ENCODE data around the gene SPP1. TPM values are rescaled to one million over a fixed set of nuclear protein-coding genes. Genes with fewer than 3 reads are reported as not detected.
"Not testable (repeated sequence)": the region's sequence is repeated elsewhere in the genome, so short reads cannot be mapped to it uniquely, and the experiment has no call there.

Gene SPP1
- total RNA-seq, 1 donor from 2014 or later: not detected

DNA sequence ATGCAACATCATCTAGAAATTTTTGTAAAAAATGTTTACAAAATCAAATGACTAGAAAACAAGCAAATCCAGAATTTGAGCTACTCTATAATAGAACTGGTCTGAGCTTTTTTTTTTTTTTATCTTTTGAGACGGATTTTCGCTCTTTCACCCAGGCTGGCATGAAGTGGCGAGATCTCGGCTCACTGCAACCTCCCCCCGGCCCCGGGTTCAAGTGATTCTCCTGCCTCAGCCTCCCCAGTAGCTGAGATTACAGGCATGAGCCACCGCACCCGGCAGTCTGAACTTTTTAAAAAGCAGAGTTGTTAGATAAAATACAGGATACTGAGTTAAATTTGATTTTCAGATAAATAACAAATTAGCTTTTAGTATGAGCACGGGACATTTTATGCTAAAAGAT is 11.0 kb downstream of the SPP1 start:
- no peak for DNase-seq (ENCODE audit: low read depth in 2 of 2)

- no peak for DNase-seq (ENCODE audit: low read depth in 2 of 2)
Measured at GRCh38 chr4:87989765-87990164, 14.3 kb downstream of the SPP1 start.

- DNase-seq (ENCODE audit: low read depth in 2 of 2): no peak
Measured at GRCh38 chr4:87995435-87995834, 19.9 kb downstream of the SPP1 start.

DNA sequence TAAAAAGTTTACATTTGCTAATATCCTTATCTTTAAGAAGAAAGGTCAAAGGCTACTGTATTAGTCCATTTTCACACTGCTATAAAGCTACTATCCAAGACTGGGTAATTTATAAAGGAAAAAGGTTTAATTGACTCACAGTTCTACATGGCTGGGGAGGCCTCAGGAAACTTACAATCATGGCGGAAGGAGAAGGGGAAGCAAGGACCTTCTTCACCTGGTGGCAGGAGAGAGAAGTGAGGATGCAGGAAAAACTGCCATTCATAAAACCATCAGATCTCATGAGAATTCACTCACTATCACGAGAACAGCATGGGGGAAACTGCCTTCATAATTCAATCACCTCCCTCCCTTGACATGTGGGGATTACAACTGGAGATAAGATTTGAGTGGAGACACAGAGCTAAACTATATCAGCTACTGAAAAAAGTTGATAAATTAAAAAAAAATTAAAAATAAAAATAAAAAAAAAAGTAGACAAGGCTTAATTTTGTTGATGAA is 23.7 kb downstream of the SPP1 start:
- DNase-seq (ENCODE audit: low read depth in 2 of 2): not testable (repeated sequence)

DNA sequence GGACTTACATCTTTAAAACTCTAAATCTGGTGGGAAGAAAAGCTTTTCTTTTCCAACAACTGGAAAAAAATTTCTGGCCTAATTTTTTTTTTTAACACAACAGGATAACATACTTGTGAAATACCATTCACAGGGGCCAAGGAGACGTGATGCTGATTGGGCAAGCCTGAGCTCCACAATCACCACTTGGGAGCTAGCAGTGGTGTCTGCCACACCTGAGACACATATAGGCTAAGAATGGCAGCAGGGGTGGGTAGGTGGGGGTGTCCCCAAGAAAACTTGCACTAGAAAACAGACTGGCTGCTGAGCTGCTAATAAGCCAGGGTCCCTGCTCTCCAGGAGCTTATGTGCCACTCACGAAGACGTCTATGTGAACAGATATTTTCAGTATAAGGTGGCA is 26.4 kb downstream of the SPP1 start:
- DNase-seq (ENCODE audit: low read depth in 2 of 2): no peak

- no peak for DNase-seq (ENCODE audit: low read depth in 2 of 2)
Measured at GRCh38 chr4:88002786-88003185, 27.3 kb downstream of the SPP1 start.

DNA sequence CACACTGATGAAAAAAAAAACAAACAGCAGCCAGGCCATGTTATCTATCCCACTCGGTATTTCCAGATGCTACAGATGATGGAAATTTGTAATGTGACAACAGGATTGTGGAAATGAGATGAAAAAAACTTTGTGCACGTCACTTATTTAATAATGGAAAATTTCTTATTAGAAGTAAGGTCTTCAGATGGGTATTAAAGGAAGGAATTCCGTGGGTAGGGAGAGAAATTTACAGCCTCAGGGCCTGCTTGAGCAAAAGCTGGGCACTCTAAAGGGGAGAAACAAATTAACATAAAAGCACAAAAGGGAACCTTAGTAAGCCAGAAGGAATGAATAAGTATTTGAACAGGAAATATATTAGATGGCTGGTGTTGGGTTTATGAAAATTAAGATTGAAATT is 27.7 kb downstream of the SPP1 start:
- DNase-seq (ENCODE audit: low read depth in 2 of 2): no peak

DNA sequence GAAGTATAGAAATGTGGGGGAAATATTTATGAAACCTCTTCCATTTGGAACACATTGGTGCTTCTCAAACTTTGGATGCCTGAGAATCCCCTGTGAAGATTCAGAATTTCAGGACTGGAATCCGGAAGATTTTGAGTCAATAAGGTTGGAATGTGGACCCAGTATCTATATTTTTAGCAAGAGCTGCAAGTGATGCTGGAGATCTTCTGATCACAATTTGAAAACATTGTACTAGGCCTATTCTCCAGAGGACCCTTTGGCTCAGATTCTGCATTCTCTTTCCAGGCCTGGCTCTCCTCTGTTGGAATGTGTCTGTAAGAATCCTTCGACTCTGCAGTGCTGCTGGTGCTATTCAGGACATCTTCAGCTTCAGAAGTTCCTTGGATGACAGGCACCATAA is 29.6 kb downstream of the SPP1 start:
- no peak for DNase-seq (ENCODE audit: low read depth in 2 of 2)

DNA sequence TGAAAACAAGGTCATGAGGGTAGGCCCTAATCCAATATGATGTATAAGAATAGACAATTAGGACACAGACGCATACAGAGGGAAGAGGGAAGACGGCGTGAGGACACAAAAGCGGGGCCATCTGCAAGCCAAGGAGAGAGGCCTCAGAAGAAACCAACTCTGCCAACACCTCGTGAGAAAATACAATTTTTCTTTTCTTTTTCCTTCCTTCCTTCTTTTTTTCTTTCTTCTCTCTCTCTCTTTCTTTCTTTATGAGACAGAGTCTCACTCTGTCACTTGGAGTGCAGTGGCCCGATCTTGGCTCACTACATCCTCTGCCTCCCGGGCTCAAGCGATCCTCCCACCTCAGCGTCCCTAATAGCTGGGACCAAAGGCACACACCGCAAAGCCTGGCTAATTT is 30.4 kb downstream of the SPP1 start:
- no peak for DNase-seq (ENCODE audit: low read depth in 2 of 2)

GRCh38 chr4:88006956-88007303 is 31.4 kb downstream of the SPP1 start:
- no peak for DNase-seq (ENCODE audit: low read depth in 2 of 2)

GRCh38 chr4:88007304-88008121 is 32.0 kb downstream of the SPP1 start, which contains the start of gene PKD2:
Gene PKD2 (plus strand): TSS chr4:88007635. CDS start chr4:88007734, 99 bp downstream.
- DNase-seq (ENCODE audit: low read depth in 2 of 2): peak in 1 of 2 donors; percentile 78

DNA sequence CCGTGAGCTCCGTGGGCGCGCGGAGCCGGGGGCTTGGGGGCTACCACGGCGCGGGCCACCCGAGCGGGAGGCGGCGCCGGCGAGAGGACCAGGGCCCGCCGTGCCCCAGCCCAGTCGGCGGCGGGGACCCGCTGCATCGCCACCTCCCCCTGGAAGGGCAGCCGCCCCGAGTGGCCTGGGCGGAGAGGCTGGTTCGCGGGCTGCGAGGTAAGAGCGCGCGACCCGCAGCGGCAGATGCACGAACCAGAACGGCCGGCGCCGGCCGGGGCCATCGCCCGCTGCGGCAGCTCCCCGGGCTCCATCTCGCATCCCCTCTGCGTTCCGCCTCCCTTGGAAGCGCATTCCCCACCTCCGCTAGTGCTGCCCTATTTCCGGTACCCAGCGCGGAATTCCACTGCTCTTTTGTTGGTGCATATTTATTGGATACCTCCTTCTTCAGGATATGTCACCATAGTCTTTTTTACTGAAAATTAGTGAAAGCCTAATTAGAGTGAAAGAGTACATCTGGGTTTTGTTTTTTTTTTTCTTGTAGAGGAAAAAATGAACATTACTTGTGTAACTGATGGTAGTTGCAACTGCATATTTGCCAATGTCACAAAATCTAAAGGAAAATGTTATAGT is 32.7 kb downstream of the SPP1 start:
- DNase-seq (ENCODE audit: low read depth in 2 of 2): peak; percentile 5 to 58

GRCh38 chr4:88008743-88009171 is 33.2 kb downstream of the SPP1 start:
- DNase-seq (ENCODE audit: low read depth in 2 of 2): peak; percentile 3 to 83

- no peak for DNase-seq (ENCODE audit: low read depth in 2 of 2)
Measured at GRCh38 chr4:88009871-88010270, 34.4 kb downstream of the SPP1 start.

- DNase-seq (ENCODE audit: low read depth in 2 of 2): no peak
Measured at GRCh38 chr4:88010966-88011365, 35.5 kb downstream of the SPP1 start.

- peak in 1 of 2 donors; percentile 17 for DNase-seq (ENCODE audit: low read depth in 2 of 2)
Measured at GRCh38 chr4:88012647-88013046, 37.1 kb downstream of the SPP1 start.

- DNase-seq (ENCODE audit: low read depth in 2 of 2): no peak
Measured at GRCh38 chr4:88014386-88014905, 38.9 kb downstream of the SPP1 start.

DNA sequence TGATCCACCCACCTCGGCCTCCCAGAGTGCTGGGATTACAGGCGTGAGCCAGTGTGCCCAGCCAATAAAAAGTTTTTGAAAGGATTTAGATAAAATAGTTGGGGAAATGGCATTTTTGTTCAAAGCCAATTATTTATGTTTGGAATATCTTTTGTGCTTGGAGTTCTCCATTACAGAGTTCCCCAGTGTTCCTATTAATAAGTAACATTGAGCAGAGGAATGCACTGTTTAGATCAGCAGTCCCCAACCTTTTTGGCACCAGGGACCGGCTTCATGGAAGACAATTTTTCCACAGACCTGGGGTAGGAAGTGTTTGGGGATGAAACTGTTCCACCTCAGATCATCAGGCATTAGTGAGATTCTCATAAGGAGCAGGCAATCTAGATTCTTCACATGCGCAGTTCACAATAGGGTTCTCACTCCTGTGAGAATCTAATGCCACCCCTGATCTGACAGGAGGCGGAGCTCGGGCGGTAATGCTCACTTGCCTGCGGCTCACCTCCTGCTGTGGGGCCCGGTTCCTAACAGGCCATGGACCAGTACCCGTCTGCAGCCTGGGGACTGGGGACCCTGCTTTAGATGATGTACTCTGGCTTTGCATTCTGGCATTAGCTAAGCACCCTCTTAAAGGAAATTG is 40.3 kb downstream of the SPP1 start:
- no peak for DNase-seq (ENCODE audit: low read depth in 2 of 2)

GRCh38 chr4:88017516-88018297 is 42.2 kb downstream of the SPP1 start:
- DNase-seq (ENCODE audit: low read depth in 2 of 2): peak; percentile 44 to 94

DNA sequence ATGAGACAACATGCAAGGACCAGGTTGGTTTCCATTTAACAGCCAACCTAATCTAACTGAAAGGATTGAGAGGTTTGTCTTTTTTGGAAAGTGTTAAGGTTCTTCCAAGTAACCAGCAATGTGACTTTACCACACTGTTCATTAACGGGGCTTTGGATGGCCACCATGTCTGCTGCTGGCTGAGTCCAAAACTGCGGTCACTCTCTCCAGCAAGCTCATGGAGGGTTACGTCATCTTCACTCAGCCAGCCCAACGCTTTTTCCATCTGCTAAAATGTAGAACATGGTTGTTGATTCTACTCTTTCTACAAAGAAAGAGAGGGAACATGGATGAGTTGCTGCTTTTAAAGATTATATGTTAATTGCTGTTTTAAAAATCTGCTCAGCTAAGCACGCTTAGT is 43.0 kb downstream of the SPP1 start:
- no peak for DNase-seq (ENCODE audit: low read depth in 2 of 2)

- no peak for DNase-seq (ENCODE audit: low read depth in 2 of 2)
Measured at GRCh38 chr4:88021824-88022223, 46.3 kb downstream of the SPP1 start.
